ENCODE results near the gene CARHSP1.

DNA sequence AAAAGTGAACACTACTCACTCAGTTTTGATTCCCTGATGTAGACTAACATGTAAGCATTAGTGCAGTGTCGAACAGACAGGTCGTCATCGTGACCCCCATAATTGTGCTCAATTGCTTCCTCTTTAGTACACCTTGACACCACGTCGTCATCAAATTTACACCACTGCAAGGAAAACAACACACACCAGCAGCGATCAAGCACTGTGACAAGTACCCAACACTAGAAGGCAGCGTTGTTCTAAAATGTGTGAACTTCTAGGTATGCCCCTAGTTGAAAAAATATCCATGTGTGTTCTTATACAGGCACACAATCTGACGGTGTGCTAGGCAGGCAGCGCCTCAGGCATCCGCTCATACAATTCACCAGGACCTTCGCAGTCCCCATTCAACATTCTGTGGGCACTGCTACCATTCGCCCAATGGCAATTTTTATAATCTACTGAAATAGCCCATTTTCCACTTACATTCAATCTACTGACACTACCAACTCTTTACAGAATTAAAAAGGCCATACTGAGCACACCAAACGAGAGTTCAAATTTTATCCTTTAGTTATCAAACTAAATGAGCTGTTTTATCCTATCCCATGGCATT lies 36.5 kb upstream of the CARHSP1 start:
- TF ChIP-seq, protein P1, sequence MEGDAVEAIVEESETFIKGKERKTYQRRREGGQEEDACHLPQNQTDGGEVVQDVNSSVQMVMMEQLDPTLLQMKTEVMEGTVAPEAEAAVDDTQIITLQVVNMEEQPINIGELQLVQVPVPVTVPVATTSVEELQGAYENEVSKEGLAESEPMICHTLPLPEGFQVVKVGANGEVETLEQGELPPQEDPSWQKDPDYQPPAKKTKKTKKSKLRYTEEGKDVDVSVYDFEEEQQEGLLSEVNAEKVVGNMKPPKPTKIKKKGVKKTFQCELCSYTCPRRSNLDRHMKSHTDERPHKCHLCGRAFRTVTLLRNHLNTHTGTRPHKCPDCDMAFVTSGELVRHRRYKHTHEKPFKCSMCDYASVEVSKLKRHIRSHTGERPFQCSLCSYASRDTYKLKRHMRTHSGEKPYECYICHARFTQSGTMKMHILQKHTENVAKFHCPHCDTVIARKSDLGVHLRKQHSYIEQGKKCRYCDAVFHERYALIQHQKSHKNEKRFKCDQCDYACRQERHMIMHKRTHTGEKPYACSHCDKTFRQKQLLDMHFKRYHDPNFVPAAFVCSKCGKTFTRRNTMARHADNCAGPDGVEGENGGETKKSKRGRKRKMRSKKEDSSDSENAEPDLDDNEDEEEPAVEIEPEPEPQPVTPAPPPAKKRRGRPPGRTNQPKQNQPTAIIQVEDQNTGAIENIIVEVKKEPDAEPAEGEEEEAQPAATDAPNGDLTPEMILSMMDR (optimal IDR thresholded peaks at IDR 0.05 in 1 of 3, IDR thresholded peaks at IDR 0.05 in 1 of 3, conservative IDR thresholded peaks at IDR 0.05 in 1 of 3; ENCODE audit: extremely low read depth in 1 of 3, insufficient read depth in 2 of 3, low read length in 3 of 3), result peak; percentile 27 to 66 (median 46)
- no peak for TF ChIP-seq EZH2 (IDR thresholded peaks at IDR 0.05; ENCODE audit: low read length)
